Cardiac fibroblast (primary cell): ENCODE measurements around the gene CDC14A.
A peak's percentile ranks its signal among the peaks of the same experiment; 100 is the strongest.
"Not testable (repeated sequence)": the region's sequence is repeated elsewhere in the genome, so short reads cannot be mapped to it uniquely, and the experiment has no call there.

Experiments used
- DNase-seq, 2 donors: peaks; one replicate each; pipeline versions ENCODE4 v3.0.0 to v3.0.0-alpha.2; 2010; ENCODE audit warnings: low read depth in 2 of 2
- H3K4me3 ChIP-seq, 2 donors: replicated peaks in 1 of 2; 1 replicate in 1 of 2; 2 replicates in 1 of 2; pipeline ENCODE4 v1.5.1; 2011; ENCODE audit warnings: low read depth in 2 of 2, low read length in 2 of 2, mild to moderate bottlenecking in 2 of 2, moderate library complexity in 1 of 2
- CTCF ChIP-seq: IDR thresholded peaks from one replicate; pipeline ENCODE4 v1.5.1; 2011; ENCODE audit warnings: low read depth, mild to moderate bottlenecking, low read length, inconsistent platforms

The CDC14A gene

GRCh38 chr1:100335436-100335835, 16.9 kb upstream of the CDC14A start:
- DNase-seq: no peak
- no peak for TF ChIP-seq CTCF

GRCh38 chr1:100337878-100338277, 14.4 kb upstream of the CDC14A start:
- not testable (repeated sequence) for DNase-seq, H3K4me3 ChIP-seq

More at GRCh38 chr1:100335436-100335835, 16.9 kb upstream of the CDC14A start:
- no peak overlapping the region for H3K4me3 ChIP-seq

GRCh38 chr1:100339735-100340134, 12.6 kb upstream of the CDC14A start:
- DNase-seq: not testable (repeated sequence)

GRCh38 chr1:100340494-100340893, 11.8 kb upstream of the CDC14A start:
- TF ChIP-seq CTCF: no peak
- DNase-seq: no peak
- no peak overlapping the region for H3K4me3 ChIP-seq

More at GRCh38 chr1:100339735-100340134, 12.6 kb upstream of the CDC14A start:
- not testable (repeated sequence) for H3K4me3 ChIP-seq

- no peak overlapping the region for H3K4me3 ChIP-seq
- no peak for TF ChIP-seq CTCF
- DNase-seq: no peak
Observed at GRCh38 chr1:100342348-100342747, 10.0 kb upstream of the CDC14A start.

- no peak overlapping the region for H3K4me3 ChIP-seq
- DNase-seq: no peak
- TF ChIP-seq CTCF: no peak
Observed at GRCh38 chr1:100343897-100344296, 8.4 kb upstream of the CDC14A start.

- DNase-seq: peak in 1 of 2 donors; percentile 31
- no peak overlapping the region for H3K4me3 ChIP-seq
- TF ChIP-seq CTCF: no peak
Observed at GRCh38 chr1:100344774-100345173, 7.5 kb upstream of the CDC14A start.

GRCh38 chr1:100346387-100346786, 5.9 kb upstream of the CDC14A start:
- DNase-seq: no peak
- H3K4me3 ChIP-seq: no peak overlapping the region
- no peak for TF ChIP-seq CTCF
